Jurkat, Clone E6-1 (cell line): Measurements from ENCODE around the gene BTF3.

Source experiments
- DNase-seq: peaks from one replicate; pipeline ENCODE4 v3.0.0-alpha.2; 2011; ENCODE audit warnings: low read depth, low spot score
- H3K4me3 ChIP-seq: 2 replicates; pipeline ENCODE4 v1.5.1; 2011; ENCODE audit warnings: mild to moderate bottlenecking, low read length, control low read depth, moderate library complexity

Gene BTF3

GRCh38 chr5:73513996-73514395 lies 15.8 kb downstream of the BTF3 start:
- no peak overlapping the region for H3K4me3 ChIP-seq
- DNase-seq: no peak

- H3K4me3 ChIP-seq: no peak overlapping the region
- no peak for DNase-seq
Observed at GRCh38 chr5:73514418-73514817, 16.2 kb downstream of the BTF3 start.

GRCh38 chr5:73515232-73515631 lies 17.0 kb downstream of the BTF3 start:
- H3K4me3 ChIP-seq: no peak overlapping the region
- no peak for DNase-seq

- peak; percentile 89 for DNase-seq
- H3K4me3 ChIP-seq: peak overlapping the region; percentile 49
Observed at GRCh38 chr5:73519531-73520283, 21.5 kb downstream of the BTF3 start.

GRCh38 chr5:73522989-73523388 lies 24.7 kb downstream of the BTF3 start:
- H3K4me3 ChIP-seq: no peak overlapping the region
- DNase-seq: no peak

- DNase-seq: no peak
- H3K4me3 ChIP-seq: no peak overlapping the region
Observed at GRCh38 chr5:73523861-73524260, 25.6 kb downstream of the BTF3 start.

- H3K4me3 ChIP-seq: no peak overlapping the region
- no peak for DNase-seq
Observed at GRCh38 chr5:73525606-73526203, 27.5 kb downstream of the BTF3 start.

- H3K4me3 ChIP-seq: no peak overlapping the region
Observed at GRCh38 chr5:73528248-73528647, 30.0 kb downstream of the BTF3 start.

GRCh38 chr5:73529081-73529480 lies 30.8 kb downstream of the BTF3 start:
- no peak for DNase-seq
- no peak overlapping the region for H3K4me3 ChIP-seq

More at GRCh38 chr5:73528248-73528647, 30.0 kb downstream of the BTF3 start:
- no peak for DNase-seq

GRCh38 chr5:73531356-73531755 lies 33.1 kb downstream of the BTF3 start:
- no peak overlapping the region for H3K4me3 ChIP-seq
- no peak for DNase-seq

- DNase-seq: no peak
Observed at GRCh38 chr5:73532195-73532594, 34.0 kb downstream of the BTF3 start.

GRCh38 chr5:73534011-73534644 lies 35.9 kb downstream of the BTF3 start:
- no peak for DNase-seq
- no peak overlapping the region for H3K4me3 ChIP-seq

More at GRCh38 chr5:73532195-73532594, 34.0 kb downstream of the BTF3 start:
- H3K4me3 ChIP-seq: no peak overlapping the region

GRCh38 chr5:73534971-73535370 lies 36.7 kb downstream of the BTF3 start:
- H3K4me3 ChIP-seq: no peak overlapping the region
- DNase-seq: no peak

- no peak overlapping the region for H3K4me3 ChIP-seq
- no peak for DNase-seq
Observed at GRCh38 chr5:73539730-73540129, 41.5 kb downstream of the BTF3 start.

GRCh38 chr5:73540192-73540591 lies 42.0 kb downstream of the BTF3 start:
- DNase-seq: no peak
- H3K4me3 ChIP-seq: no peak overlapping the region

- no peak for DNase-seq
- no peak overlapping the region for H3K4me3 ChIP-seq
Observed at GRCh38 chr5:73542020-73542419, 43.8 kb downstream of the BTF3 start.

- DNase-seq: no peak
Observed at GRCh38 chr5:73544429-73545402, 46.5 kb downstream of the BTF3 start.

GRCh38 chr5:73545403-73545779 lies 47.1 kb downstream of the BTF3 start:
- DNase-seq: no peak
- H3K4me3 ChIP-seq: no peak overlapping the region

More at GRCh38 chr5:73544429-73545402, 46.5 kb downstream of the BTF3 start:
- H3K4me3 ChIP-seq: no peak overlapping the region

GRCh38 chr5:73550016-73550415 lies 51.8 kb downstream of the BTF3 start:
- DNase-seq: no peak
- H3K4me3 ChIP-seq: no peak overlapping the region
